Pancreas (tissue), 10 donors: Measurements from ENCODE around the gene KRT6A. TPM values are rescaled to one million over a fixed set of nuclear protein-coding genes. Genes with fewer than 3 reads are reported as not detected.

Experiments
- ATAC-seq, 4 donors: fragments of 200-7000 bp; cut with Tn5 transposase; one replicate each; pipeline versions ENCODE4 v1.8.0 to v1.9.1; 2020; ENCODE audit warnings: mild to moderate bottlenecking in 4 of 4, moderate library complexity in 4 of 4
- DNase-seq, 6 donors: peaks; one replicate each; pipeline ENCODE4 v3.0.0-alpha.2; 2020
- FAIRE-seq: peaks from 2 replicates; lab custom pipeline; 2012; peaks lifted over from hg19 to GRCh38; lab: Jason Lieb, UNC
- H3K27ac ChIP-seq, 4 donors: fragments of 200-600 bp; sonication (generic); 1 replicate in 3 of 4; 2 replicates in 1 of 4; pipeline versions ENCODE4 v1.5.0 to v1.8.0; 2020
- H3K27me3 ChIP-seq, 4 donors: fragments of 200-600 bp; one replicate each; pipeline ENCODE4 v1.8.0; 2021
- H3K36me3 ChIP-seq, 3 donors: fragments of 200-600 bp; sonication (generic) in 1 of 3; one replicate each; pipeline versions ENCODE4 v1.5.0 to v1.8.0; 2020 to 2021
- H3K4me1 ChIP-seq, 3 donors: fragments of 200-600 bp; one replicate each; pipeline ENCODE4 v1.8.0; 2021
- H3K4me3 ChIP-seq, 4 donors: fragments of 200-600 bp; sonication (generic) in 2 of 4; one replicate each; pipeline versions ENCODE4 v1.5.0 to v1.8.0; 2020 to 2021
- H3K9me3 ChIP-seq, 4 donors: fragments of 200-600 bp; one replicate each; pipeline ENCODE4 v1.8.0; 2021
- CTCF ChIP-seq, 4 donors: fragments of 200-600 bp; sonication (generic) in 3 of 4; IDR thresholded peaks; one replicate each; pipeline versions ENCODE4 v1.5.0 to v1.8.0; 2021; ENCODE audit warnings: antibody characterized with exemption in 4 of 4
- WGBS, 2 donors: extraction: QIAGEN DNeasy Blood & Tissue Kit; methylation state at CpG; one replicate each; pipeline ENCODE4 v1.1.7; 2013; 5-methylcytosine and 5-hydroxymethylcytosine counted together
- intact Hi-C, 3 donors: fragments of 100-400 bp; cut with DNase I; formaldehyde crosslinking; loops; one replicate each; pipeline versions ENCODE4 v1.11.1 to v1.14.2; 2022
- polyA plus RNA-seq, 2 donors: library from polyadenylated mRNA; stranded (reverse); fragments of 200-250 nt; gene quantifications; one replicate each; pipeline ENCODE4 v1.2.3, GENCODE V29; 2013
- total RNA-seq, 6 donors: library from RNA; stranded (reverse); fragmentation: NEBNext Ultra II Directional in 4 of 6; extraction: Animal tissue kit (Norgen Biotek cat#: 25700) in 4 of 6; gene quantifications; one replicate each; pipeline versions ENCODE4 v1.2.1 to v1.2.4, GENCODE V29; 2021 to 2023
- donor health status: healthy with polysubstance abuse.
- donor health status: DM: no; HTN: no; CAD: no; lungs with moderate emphysema.
- donor health status: DM: no; HTN: no; CAD: no.
- donor health status: control.
- donor health status: control.
- donor health status: Bipolar disorder and iron deficiency.
- donor health status: DM: yes; HTN: yes; CAD: no.
- donor health status: DM: no; HTN: no; CAD: no.
- donor health status: DM: no; HTN: no; CAD: no.
- donor health status: DM: yes; HTN: yes; CAD: no.

The KRT6A gene
- total and polyA plus RNA-seq, 8 donors = 0.15 to 2.2 (median 0.82) TPM; not detected in 5

- ATAC-seq (peak; percentile 15 to 73 (median 59)), DNase-seq (peak in 5 of 6 donors; percentile 38 to 81 (median 56)), FAIRE-seq (no peak)
- Histone ChIP-seq H3K27ac (peak overlapping the region; percentile 37 to 70 (median 52)), H3K36me3 (no peaks in the 10 kb centered on the region), H3K9me3 (no peaks in the 10 kb centered on the region), H3K4me3 (no peak overlapping the region), H3K27me3 (no peaks in the 10 kb centered on the region), H3K4me1 (peaks cover 9 to 14% (median 9%) of the 10 kb centered on the region in 3 donors)
- TF ChIP-seq CTCF (IDR thresholded peaks at IDR 0.05) = no peak
- 56 to 58% methylated on average over 10 of the region's 10 CpGs for WGBS, 2 donors
- intact Hi-C loops = no loop called here
Measured at GRCh38 chr12:52522346-52523011, 29.4 kb upstream of the KRT6A start.

- intact Hi-C loops = no loop called here
- peak overlapping the region; percentile 43 to 70 (median 54) for H3K27ac ChIP-seq
- FAIRE-seq = no peak
- H3K4me1 ChIP-seq = peaks cover 9 to 14% (median 9%) of the 10 kb centered on the region in 3 donors
- no peaks in the 10 kb centered on the region for H3K9me3 ChIP-seq
- TF ChIP-seq CTCF (IDR thresholded peaks at IDR 0.05) = no peak
- no peak overlapping the region for H3K4me3 ChIP-seq
- WGBS, 2 donors = 81 to 83% methylated on average over 10 of the region's 10 CpGs
- no peaks in the 10 kb centered on the region for H3K27me3 ChIP-seq
- H3K36me3 ChIP-seq = no peaks in the 10 kb centered on the region
- no peak for ATAC-seq
- peak in 1 of 6 donors; percentile 10 for DNase-seq
Measured at GRCh38 chr12:52521568-52522266, 28.7 kb upstream of the KRT6A start.

- Histone ChIP-seq H3K9me3 (no peaks in the 10 kb centered on the region), H3K4me1 (peaks cover 9 to 14% (median 9%) of the 10 kb centered on the region in 3 donors), H3K27me3 (no peaks in the 10 kb centered on the region), H3K36me3 (no peaks in the 10 kb centered on the region), H3K4me3 (no peak overlapping the region), H3K27ac (peak overlapping the region; percentile 43 to 70 (median 54))
- intact Hi-C loops = no loop called here
- DNase-seq (peak in 3 of 6 donors; percentile 52 to 70 (median 60)), ATAC-seq (peak; percentile 84 to 89 (median 87)), FAIRE-seq (no peak)
- TF ChIP-seq CTCF (IDR thresholded peaks at IDR 0.05) = no peak
- WGBS, 2 donors = 32 to 39% methylated on average over 10 of the region's 10 CpGs
Measured at GRCh38 chr12:52521175-52521567, 28.1 kb upstream of the KRT6A start.

GRCh38 chr12:52519826-52520662 lies 27.0 kb upstream of the KRT6A start, which contains the start of gene KRT5:
TSS of gene KRT5 (minus strand) at chr12:52520394. CDS start at chr12:52520296, 98 bp downstream.
- Histone ChIP-seq H3K36me3 (no peaks in the 10 kb centered on the region), H3K4me3 (no peak within 1 kb of the TSS), H3K27me3 (no peaks in the 10 kb centered on the region), H3K9me3 (no peaks in the 10 kb centered on the region), H3K27ac (peak within 1 kb of the TSS; percentile 43 to 70 (median 54)), H3K4me1 (peaks cover 9 to 14% (median 9%) of the 10 kb centered on the region in 3 donors)
- intact Hi-C loops = no loop called here
- peak in 2 of 4 donors; percentile 20 to 42 for ATAC-seq
- DNase-seq = peak in 1 of 6 donors; percentile 20
- no peak for TF ChIP-seq CTCF (IDR thresholded peaks at IDR 0.05)
- no peak for FAIRE-seq
- WGBS, 2 donors = 87% methylated on average over 28 to 29 of the region's 29 CpGs
